WTC11 (cell line): ENCODE measurements around the gene ICA1.

Experiments
- AFF4 ChIP-seq: sonication (generic); formaldehyde crosslinking; IDR thresholded peaks from 2 replicates; pipeline ENCODE4 v1.8.1; 2023; ENCODE audit warnings: mild to moderate bottlenecking, missing genetic modification reagents, borderline replicate concordance
- ATF3 ChIP-seq: sonication (generic); formaldehyde crosslinking; conservative IDR thresholded peaks from 2 replicates; pipeline ENCODE4 v1.8.1; 2022; ENCODE audit warnings: mild to moderate bottlenecking, missing genetic modification reagents
- CTCF ChIP-seq: fragments of 200-600 bp; IDR thresholded peaks from 2 replicates; pipeline ENCODE4 v1.8.0; 2022; ENCODE audit warnings: antibody characterized with exemption
- JUN ChIP-seq: sonication (generic); formaldehyde crosslinking; IDR thresholded peaks from 2 replicates; pipeline ENCODE4 v1.8.0; 2023; ENCODE audit warnings: mild to moderate bottlenecking, missing genetic modification reagents
- MAX ChIP-seq: sonication (generic); formaldehyde crosslinking; IDR thresholded peaks from 2 replicates; pipeline ENCODE4 v1.8.0; 2022; ENCODE audit warnings: mild to moderate bottlenecking, missing genetic modification reagents
- NFE2L1 ChIP-seq: sonication (generic); formaldehyde crosslinking; IDR thresholded peaks from 2 replicates; pipeline ENCODE4 v1.8.1; 2023; ENCODE audit warnings: missing genetic modification reagents
- TEAD1 ChIP-seq: sonication (generic); formaldehyde crosslinking; IDR thresholded peaks from 2 replicates; pipeline ENCODE4 v1.8.0; 2022; ENCODE audit warnings: mild to moderate bottlenecking, missing genetic modification reagents
- ZMAT4 ChIP-seq: fragments of 250-450 bp; sonication (Bioruptor Pico); IDR thresholded peaks from 2 replicates; pipeline ENCODE4 v1.9.0; 2021; ENCODE audit warnings: mild to moderate bottlenecking
- ZNF138 ChIP-seq: sonication (generic); formaldehyde crosslinking; conservative IDR thresholded peaks from 2 replicates; pipeline ENCODE4 v1.8.1; 2022; ENCODE audit warnings: mild to moderate bottlenecking, moderate library complexity, missing genetic modification reagents

GRCh38 chr7:8189625-8190024, 72.3 kb downstream of the ICA1 start:
- TF ChIP-seq ATF3 (CRISPR knock-in tag) = no peak
- no peak for TF ChIP-seq CTCF
- TF ChIP-seq MAX (CRISPR knock-in tag) = no peak
- no peak for TF ChIP-seq ZMAT4 (CRISPR knock-in tag)
- no peak for TF ChIP-seq NFE2L1
- no peak for TF ChIP-seq ZNF138 (CRISPR knock-in tag)
- TF ChIP-seq TEAD1 (CRISPR knock-in tag) = no peak
- no peak for TF ChIP-seq AFF4 (CRISPR knock-in tag)
- TF ChIP-seq JUN (CRISPR knock-in tag) = no peak
